ENCODE measurements around the gene TEP1. TPM values are rescaled to one million over a fixed set of nuclear protein-coding genes. Genes with fewer than 3 reads are reported as not detected.
A peak's percentile ranks its signal among the peaks of the same experiment; 100 is the strongest.
"Not testable (repeated sequence)": the region's sequence is repeated elsewhere in the genome, so short reads cannot be mapped to it uniquely, and the experiment has no call there.

TEP1 gene
- total and polyA plus RNA-seq, 2 experiments from 2014 or later, result 10.7 to 29.4 TPM

DNA sequence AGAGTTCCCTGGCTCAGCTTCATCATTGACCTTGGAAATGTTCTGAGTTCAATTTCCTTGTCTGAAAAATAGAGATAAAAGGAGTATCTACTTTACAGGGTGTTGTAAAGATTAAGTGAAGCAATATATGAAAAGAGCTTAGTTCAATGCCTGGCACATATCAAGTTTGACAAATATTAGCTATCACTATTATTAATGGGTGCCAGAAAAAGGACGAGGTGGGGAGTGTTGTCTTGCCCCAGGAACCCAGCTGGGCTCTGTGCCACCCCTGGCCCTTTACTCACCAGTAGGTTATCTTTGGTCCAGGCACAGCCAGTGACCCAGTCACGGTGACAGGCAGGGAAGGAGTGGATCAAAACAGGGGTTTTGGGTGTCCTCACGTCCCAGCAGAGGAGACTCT is 37.8 kb downstream of the TEP1 start:
- peak overlapping the region; percentile 98 for H3K27ac ChIP-seq
- TF ChIP-seq EZH2phosphoT487 (IDR thresholded peaks at IDR 0.05; ENCODE audit: low read depth, severe bottlenecking, unreplicated experiment), result no peak
- no peak for TF ChIP-seq EZH2 (IDR thresholded peaks at IDR 0.05; ENCODE audit: borderline replicate concordance)
- TF ChIP-seq, protein P1, sequence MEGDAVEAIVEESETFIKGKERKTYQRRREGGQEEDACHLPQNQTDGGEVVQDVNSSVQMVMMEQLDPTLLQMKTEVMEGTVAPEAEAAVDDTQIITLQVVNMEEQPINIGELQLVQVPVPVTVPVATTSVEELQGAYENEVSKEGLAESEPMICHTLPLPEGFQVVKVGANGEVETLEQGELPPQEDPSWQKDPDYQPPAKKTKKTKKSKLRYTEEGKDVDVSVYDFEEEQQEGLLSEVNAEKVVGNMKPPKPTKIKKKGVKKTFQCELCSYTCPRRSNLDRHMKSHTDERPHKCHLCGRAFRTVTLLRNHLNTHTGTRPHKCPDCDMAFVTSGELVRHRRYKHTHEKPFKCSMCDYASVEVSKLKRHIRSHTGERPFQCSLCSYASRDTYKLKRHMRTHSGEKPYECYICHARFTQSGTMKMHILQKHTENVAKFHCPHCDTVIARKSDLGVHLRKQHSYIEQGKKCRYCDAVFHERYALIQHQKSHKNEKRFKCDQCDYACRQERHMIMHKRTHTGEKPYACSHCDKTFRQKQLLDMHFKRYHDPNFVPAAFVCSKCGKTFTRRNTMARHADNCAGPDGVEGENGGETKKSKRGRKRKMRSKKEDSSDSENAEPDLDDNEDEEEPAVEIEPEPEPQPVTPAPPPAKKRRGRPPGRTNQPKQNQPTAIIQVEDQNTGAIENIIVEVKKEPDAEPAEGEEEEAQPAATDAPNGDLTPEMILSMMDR (IDR thresholded peaks at IDR 0.05; ENCODE audit: poor library complexity), result no peak
- peaks cover 5% of the 10 kb centered on the region for H3K36me3 ChIP-seq (replicated peaks; ENCODE audit: insufficient read depth, low read depth)
- peaks cover 19% of the 10 kb centered on the region for H3K4me1 ChIP-seq (ENCODE audit: insufficient read depth)
- H2AFZ ChIP-seq, result no peak overlapping the region
- H3K79me2 ChIP-seq, result no peaks in the 10 kb centered on the region
- no peak for DNase-seq (ENCODE audit: low spot score)
- 79% methylated on average over 3 of the region's 3 CpGs for WGBS (ENCODE audit: low lambda C conversion rate, missing lambda C conversion rate)
- H4K20me1 ChIP-seq (ENCODE audit: insufficient read depth, poor library complexity, severe bottlenecking), result no peaks in the 10 kb centered on the region
- no peaks in the 10 kb centered on the region for H3K9me2 ChIP-seq (replicated peaks; ENCODE audit: insufficient read depth)
- no peaks in the 10 kb centered on the region for H3K9me3 ChIP-seq (ENCODE audit: low read depth)
- H3K27me3 ChIP-seq, result no peaks in the 10 kb centered on the region
- no peak overlapping the region for H3K4me2 ChIP-seq
- H3K4me3 ChIP-seq, result no peak overlapping the region

DNA sequence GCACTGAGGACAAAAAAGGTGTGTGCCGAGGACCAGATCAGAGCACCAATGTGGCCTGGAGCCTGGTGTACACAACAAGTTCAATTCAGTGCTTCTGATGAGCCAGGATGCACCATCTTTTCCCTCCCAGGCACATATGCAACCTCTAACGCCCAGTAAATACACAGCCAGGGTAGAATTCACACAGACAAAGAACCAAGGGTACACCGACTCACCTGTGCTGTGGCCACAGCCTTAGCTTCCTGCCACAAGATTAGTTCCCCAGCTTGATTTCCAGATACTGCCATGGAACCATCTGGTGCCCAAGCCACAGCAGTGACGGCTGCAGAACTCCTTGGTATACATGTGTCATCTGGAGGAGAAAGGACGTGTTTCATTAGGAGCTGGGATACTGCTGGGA is 40.5 kb downstream of the TEP1 start:
- H4K20me1 ChIP-seq (ENCODE audit: insufficient read depth, poor library complexity, severe bottlenecking), result no peaks in the 10 kb centered on the region
- no peaks in the 10 kb centered on the region for H3K9me2 ChIP-seq (replicated peaks; ENCODE audit: insufficient read depth)
- H3K27me3 ChIP-seq, result no peaks in the 10 kb centered on the region
- no peak overlapping the region for H3K4me3 ChIP-seq
- whole genome bisulfite sequencing (ENCODE audit: low lambda C conversion rate, missing lambda C conversion rate), result 85% methylated on average over 5 of the region's 5 CpGs
- no peak overlapping the region for H2AFZ ChIP-seq
- no peaks in the 10 kb centered on the region for H3K79me2 ChIP-seq
- H3K27ac ChIP-seq, result no peak overlapping the region
- TF ChIP-seq, protein P1 (IDR thresholded peaks at IDR 0.05; ENCODE audit: poor library complexity), result no peak
- TF ChIP-seq EZH2phosphoT487 (IDR thresholded peaks at IDR 0.05; ENCODE audit: low read depth, severe bottlenecking, unreplicated experiment) (no peak), EZH2 (IDR thresholded peaks at IDR 0.05; ENCODE audit: borderline replicate concordance) (no peak)
- no peaks in the 10 kb centered on the region for H3K9me3 ChIP-seq (ENCODE audit: low read depth)
- H3K4me1 ChIP-seq (ENCODE audit: insufficient read depth), result peaks cover 19% of the 10 kb centered on the region
- no peak overlapping the region for H3K4me2 ChIP-seq
- DNase-seq (ENCODE audit: low spot score), result no peak
- peaks cover 5% of the 10 kb centered on the region for H3K36me3 ChIP-seq (replicated peaks; ENCODE audit: insufficient read depth, low read depth)

DNA sequence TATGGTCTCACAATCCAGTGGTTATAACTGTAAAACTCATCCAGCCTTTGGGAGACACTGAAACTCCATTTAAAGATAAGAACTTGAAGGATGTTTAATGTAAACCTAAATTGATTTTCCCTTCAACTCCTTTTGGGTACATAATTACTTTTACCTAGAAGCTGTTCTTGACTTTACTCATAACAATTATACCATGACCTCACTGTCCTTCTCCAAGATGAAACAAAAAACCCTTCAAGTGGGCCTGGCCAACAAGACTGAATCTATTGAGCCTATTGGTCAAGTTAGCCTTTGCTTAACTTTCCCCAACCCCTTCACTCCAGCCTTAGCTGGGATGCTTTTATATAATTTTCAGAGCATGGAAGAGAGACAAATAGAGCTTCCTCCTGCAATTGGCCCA is 47.4 kb downstream of the TEP1 start:
- H3K9me3 ChIP-seq (ENCODE audit: low read depth), result no peaks in the 10 kb centered on the region
- no peaks in the 10 kb centered on the region for H3K79me2 ChIP-seq
- H3K27me3 ChIP-seq, result no peaks in the 10 kb centered on the region
- H3K4me1 ChIP-seq (ENCODE audit: insufficient read depth), result no peaks in the 10 kb centered on the region
- no peak for DNase-seq (ENCODE audit: low spot score)
- no peaks in the 10 kb centered on the region for H4K20me1 ChIP-seq (ENCODE audit: insufficient read depth, poor library complexity, severe bottlenecking)
- no peaks in the 10 kb centered on the region for H3K9me2 ChIP-seq (replicated peaks; ENCODE audit: insufficient read depth)
- H3K4me2 ChIP-seq, result no peak overlapping the region
- no peak overlapping the region for H3K27ac ChIP-seq
- TF ChIP-seq EZH2 (IDR thresholded peaks at IDR 0.05; ENCODE audit: borderline replicate concordance), result no peak
- TF ChIP-seq, protein P1 (IDR thresholded peaks at IDR 0.05; ENCODE audit: poor library complexity), result no peak
- TF ChIP-seq EZH2phosphoT487 (IDR thresholded peaks at IDR 0.05; ENCODE audit: low read depth, severe bottlenecking, unreplicated experiment), result no peak
- peaks cover 5% of the 10 kb centered on the region for H3K36me3 ChIP-seq (replicated peaks; ENCODE audit: insufficient read depth, low read depth)
- H2AFZ ChIP-seq, result no peak overlapping the region
- no peak overlapping the region for H3K4me3 ChIP-seq

DNA sequence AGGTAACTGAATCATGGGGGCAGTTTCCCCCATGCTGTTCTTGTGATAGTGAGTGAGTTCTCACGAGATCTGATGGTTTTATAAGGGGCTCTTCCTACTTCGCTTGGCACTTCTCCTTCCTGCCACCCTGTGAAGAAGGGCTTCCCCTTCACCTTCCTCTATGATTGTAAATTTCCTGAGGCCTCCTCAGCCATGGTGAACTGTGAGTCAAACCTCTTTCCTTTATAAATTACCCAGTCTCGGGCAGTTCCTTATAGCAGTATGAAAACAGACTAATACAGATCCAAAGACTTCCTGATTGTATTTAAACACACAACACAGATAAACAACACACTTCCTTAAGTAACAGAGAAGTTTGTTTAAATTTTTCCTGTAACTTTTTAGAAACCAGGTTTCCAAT is 54.8 kb downstream of the TEP1 start:
- H3K27me3 ChIP-seq; H2AFZ ChIP-seq; H3K36me3 ChIP-seq (replicated peaks; ENCODE audit: insufficient read depth, low read depth); H3K4me3 ChIP-seq; H3K4me1 ChIP-seq (ENCODE audit: insufficient read depth); H3K4me2 ChIP-seq; DNase-seq (ENCODE audit: low spot score); H3K9me2 ChIP-seq (replicated peaks; ENCODE audit: insufficient read depth); H3K79me2 ChIP-seq; H4K20me1 ChIP-seq (ENCODE audit: insufficient read depth, poor library complexity, severe bottlenecking); H3K9me3 ChIP-seq (ENCODE audit: low read depth): not testable (repeated sequence)
- 95% methylated on average over 3 of the region's 3 CpGs for WGBS (ENCODE audit: low lambda C conversion rate, missing lambda C conversion rate)
- peak overlapping the region; percentile 20 for H3K27ac ChIP-seq
